NCI-H1417 (cell line): Measurements from ENCODE around the gene GALNT11.
A peak's percentile ranks its signal among the peaks of the same experiment; 100 is the strongest.
"Not testable (repeated sequence)": the region's sequence is repeated elsewhere in the genome, so short reads cannot be mapped to it uniquely, and the experiment has no call there.

Experiments
- DNase-seq, 3 experiments: peaks; one replicate each; lab custom pipeline; 2025; lab: John Stamatoyannopoulos, UW

Gene GALNT11

DNA sequence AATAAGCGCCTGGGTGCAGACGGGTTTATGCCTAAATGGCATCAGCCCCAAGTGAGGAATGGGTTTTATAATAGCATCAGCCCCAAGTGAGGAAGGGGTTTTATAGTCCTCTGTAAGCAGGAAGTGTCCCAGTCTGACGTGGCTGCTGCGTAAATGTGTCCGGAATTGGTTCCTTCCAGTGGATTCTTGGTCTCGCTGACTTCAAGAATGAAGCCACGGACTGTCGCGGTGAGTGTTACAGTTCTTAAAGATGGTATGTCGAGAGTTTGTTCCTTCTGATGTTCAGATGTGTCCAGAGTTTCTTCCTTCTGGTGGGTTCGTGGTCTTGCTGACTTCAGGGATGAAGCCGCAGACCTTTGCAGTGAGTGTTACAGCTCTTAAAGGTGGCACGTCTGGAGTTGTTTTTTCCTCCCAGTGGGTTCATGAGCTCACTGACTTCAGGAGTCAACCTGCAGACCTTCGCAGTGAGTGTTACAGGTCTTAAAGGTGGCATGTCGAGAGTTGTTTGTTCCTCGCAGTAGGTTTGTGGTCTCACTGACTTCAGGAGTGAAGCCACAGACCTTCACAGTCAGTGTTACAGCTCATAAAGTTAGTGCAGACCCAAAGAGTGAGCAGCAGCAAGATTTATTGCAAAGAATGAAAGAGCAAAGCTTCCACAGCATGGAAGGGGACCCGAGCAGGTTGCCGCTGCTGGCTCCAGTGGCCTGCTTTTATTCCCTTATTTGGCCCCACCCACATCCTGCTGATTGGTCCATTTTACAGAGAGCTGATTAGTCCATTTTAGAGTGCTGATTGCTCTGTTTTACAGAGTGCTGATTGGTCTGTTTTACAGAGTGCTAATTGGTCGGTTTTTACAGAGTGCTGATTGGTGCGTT is 2.3 kb downstream of the GALNT11 start:
- not testable (repeated sequence) for DNase-seq

DNA sequence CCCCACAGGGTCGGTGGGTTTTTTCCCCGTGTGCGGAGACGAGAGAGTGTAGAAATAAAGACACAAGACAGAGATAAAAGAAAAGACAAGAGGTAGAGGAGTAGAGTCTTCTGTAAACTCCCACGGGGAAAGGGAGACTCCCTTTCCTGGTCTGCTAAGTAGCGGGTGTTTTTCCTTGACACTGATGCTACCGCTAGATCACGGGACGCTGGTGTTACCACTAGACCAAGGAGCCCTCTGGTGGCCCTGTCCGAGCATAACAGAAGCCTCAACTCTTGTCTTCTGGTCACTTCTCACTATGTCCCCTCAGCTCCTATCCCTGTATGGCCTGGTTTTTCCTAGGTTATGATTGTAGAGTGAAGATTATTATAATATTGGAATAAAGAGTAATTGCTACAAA is 4.6 kb downstream of the GALNT11 start:
- DNase-seq, result peak; percentile 16 to 45 (median 32)

DNA sequence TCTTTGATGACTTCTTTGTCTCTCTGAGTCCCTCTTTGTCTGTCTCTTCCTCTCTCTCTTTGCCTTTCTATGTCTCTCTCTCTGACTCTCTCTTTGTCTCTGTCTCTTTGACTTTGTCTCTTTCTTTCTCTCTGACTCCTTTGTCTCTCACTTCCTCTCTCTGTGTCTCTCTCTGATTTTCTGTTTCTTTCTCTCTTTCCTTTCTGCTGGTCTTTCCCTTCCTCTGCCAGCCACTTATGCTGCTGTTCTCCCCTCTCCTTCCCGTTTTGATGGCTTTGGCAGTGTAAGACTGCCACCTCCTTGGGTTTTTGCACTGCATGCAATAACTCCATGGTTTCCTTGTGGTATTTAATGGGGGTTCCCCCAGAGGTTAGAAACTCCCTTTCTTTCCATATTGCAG is 5.2 kb downstream of the GALNT11 start:
- not testable (repeated sequence) for DNase-seq

DNA sequence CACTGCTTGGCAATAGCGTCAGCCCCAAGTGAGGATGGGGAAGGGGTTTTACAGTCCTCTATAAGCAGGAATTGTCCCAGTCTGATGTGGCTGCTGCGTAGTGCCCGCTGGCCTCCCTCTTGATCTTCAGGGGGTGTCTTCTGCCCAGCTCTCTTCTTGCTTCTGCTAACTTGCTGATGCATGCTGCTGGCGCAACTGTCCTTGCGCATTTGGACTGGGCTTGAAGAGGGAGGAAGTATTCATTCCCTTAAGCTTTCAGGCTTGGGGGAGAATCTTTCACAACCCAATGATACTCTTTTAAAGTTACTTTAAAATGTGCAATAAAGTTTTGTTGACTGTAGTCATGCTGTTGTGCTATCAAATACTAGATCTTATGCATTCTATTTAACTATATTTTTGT is 10.3 kb downstream of the GALNT11 start:
- DNase-seq, result no peak

DNA sequence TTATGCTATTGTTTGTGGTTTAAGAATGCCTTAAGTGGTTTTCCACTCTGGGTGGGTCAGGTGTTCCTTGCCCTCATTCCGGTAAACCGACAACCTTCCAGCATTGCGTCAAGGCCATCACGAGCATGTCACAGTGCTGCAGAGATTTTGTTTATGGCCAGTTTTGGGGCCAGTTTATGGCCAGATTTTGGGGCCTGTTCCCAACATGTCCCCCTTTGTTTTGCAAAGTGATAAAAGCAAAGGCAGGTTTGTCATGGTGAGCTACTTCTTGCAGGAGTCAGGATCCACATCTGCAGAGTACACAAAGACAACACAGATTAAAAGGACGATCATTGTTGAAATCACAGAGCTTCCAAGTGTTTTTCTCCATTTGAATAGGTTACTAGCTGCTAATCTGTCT is 12.9 kb downstream of the GALNT11 start:
- DNase-seq, result not testable (repeated sequence)

DNA sequence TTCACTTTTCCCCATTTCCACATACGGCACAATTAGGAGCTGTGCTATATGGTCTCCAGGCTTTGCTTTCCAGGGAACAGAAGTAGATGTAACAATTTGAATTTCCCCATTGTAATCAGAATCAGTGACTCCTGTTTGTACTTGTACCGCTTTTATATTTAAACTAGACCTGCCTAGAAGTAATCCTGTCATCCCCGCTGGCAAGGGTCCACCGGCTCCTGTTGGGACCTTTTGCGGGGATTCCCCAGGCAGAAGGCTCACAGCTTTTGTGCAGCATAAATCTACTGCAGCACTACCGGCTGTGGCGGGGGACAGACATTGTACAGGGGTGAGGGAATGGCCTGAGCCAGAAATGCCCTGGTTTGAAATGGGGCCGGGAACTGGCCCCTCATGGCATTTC is 17.6 kb downstream of the GALNT11 start:
- DNase-seq, result not testable (repeated sequence)

DNA sequence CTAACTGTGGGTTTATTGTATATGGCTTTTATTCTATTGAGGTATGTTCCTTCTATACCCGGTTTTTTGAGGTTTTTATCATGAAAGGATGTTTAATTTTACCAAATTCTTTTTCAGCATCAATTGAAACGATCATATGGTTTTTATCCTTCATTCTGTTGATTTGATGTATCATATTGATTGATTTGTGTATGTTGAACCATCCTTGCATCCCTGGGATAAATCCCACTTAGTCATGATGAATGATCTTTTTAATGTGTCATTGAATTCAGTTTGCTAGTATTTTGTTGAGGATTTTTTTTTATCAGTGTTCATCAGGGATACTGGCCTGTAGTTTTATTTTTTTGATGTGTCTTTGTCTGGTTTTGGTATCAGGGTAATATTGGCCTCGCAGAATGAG is 19.4 kb downstream of the GALNT11 start:
- not testable (repeated sequence) for DNase-seq

DNA sequence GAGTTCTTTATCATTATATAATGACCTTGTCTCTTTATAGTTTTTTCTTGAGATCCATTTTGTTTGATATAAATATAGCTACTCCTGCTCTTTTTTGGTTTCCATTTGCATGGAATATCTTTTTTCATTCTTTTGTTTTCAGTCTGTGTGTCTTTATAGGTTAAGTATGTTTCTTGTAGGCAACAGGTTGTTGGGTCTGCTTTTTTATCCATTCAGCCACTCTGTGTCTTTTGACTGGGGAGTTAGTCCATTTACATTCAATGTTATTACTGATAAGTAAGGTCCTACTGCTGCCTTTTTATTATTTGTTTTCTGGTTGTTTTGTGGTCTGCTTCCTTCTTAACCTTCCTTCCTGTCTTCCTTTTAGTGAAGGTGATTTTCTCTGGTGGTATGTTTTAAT is 21.1 kb downstream of the GALNT11 start:
- no peak for DNase-seq

DNA sequence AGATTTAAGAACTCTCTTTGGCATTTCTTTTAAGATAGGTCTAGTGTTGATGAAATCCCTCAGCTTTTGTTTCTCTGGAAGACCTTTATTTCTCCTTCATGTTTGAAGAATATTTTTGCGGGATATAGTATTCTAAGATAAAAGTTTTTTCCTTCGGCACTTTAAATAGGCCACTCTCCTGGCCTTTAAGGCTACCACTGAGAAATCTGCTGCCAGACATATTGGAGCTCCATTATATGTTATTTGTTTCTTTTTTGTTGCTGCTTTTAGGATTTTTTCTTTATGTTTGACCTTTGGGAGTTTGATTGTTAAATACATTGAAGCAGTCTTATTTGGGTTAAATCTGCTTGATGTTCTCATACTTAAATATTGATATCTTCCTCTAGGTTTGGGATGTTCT is 22.6 kb downstream of the GALNT11 start:
- DNase-seq, result no peak

DNA sequence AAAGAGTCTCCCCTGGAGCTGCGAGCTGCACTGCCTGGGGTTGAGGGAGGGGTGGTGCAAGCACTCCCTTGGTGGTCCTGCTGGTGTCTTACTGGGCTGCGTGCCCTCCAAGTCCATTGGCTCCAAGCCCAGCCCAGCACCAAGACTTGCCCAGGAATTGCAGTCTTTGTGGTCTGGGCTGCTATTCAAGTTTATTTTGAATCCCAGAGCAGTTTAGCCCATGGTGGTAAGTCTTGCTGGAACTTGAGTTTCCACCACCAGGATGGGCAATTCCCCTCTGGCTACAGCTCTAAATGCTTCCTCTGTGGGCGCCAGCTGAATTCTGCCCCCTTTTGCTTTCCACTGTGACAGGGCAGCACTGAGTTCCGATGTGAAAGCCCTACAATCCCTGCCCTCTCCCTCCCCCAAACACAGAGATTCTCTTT is 25.1 kb downstream of the GALNT11 start:
- no peak for DNase-seq

DNA sequence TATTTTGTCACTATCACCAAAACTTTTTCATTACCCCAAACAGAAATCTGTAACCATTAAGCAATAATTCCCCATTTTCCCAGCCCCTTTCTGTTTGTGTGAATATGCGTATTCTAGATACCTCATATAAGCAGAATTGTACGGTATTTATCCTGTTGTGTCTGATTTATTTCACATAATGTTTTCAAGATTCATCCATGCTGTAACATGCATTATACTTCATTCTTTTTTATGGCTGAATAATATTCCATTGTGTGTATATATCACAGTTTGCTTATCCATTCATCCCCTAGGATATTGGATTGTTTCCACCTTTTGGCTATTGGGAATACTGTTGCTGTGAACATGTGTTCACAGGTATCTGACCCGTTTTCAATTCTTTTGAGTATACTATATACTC is 26.5 kb downstream of the GALNT11 start:
- DNase-seq, result no peak

DNA sequence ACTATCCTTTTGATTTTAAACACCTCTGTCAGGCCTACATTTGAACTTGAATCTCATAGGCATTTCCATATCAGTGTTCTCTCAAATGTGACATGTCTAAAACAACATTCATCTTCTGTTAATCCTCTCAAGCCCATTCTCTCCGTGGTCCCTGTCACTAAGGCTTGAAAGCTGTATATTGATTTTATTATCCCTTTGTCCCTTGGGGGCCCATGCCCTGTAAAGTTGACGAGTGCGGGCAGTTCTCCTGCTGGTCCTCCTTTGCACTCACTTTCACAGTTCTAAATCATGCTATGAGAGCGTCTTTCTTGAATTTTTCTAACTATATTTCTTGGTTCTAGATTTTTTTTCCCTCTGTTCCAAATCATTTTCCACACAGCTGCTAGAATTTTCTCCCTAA is 27.3 kb downstream of the GALNT11 start:
- no peak for DNase-seq

DNA sequence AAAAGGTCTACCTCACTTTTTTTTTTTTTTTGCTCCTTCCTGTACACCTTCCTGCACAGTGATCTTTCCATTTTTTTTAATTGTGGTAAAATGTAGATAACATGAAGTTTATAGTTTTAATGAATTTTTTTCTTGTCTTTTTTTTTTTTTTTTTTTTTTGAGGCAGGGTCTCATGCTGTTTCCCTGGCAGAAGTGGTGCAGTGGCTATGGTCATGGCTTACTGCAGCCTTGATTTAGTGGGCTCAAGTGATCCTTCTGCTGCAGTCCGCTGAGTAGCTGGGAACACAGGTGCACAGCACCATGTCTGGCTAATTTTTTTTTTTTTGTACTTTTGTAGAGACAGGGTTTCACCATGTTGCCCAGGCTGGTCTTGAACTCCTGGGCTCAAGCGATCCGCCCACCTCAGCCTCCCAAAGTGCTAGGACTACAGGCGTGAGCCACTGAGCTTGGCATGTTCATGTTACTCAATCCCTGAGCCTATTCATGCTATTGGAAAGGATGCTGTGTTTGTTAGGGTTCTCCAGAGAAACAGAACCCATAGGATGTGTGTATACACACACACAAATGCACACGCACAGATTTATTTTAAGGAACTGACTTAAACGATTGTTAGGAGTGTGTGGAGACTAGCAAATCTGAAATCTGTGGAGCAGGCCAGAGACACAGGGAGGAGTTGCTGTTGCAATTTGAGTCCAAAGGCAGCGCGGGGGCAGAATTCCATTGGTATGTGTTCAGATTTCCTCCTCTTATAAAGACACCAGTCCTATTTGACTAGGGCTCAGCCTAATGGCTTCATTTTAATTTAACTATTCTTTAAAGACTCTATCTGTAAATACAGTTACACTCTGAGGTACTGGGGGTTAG is 29.1 kb downstream of the GALNT11 start:
- DNase-seq, result no peak

DNA sequence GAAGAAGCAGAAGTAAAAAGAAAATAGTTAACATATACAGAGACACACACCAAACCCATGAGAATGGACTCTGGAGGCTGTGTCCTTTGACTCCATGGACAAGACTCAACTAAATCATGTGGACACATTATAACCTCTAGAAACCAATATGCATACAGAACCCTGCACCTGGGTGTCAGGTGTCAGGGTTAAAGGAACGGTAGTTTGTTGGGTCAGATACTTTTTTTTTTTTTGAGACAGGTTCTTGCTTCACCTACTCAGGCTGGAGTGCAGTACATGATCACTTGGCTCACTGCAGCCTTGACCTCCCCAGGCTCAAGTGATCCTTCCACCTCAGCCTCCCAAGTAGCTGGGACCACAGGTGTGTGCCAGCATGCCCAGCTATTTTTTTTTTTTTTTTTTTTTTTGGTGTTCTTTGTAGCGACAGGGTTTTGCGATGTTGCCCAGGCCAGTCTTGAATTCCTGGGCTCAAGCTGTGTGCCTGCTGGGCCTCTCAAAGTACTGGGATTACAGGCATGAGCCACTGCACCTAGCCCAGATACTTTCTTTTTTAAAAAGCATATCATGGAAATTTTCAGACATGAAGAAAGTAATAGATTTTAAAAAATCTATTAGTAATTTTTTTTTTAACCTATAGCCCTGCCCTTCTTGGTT is 31.3 kb downstream of the GALNT11 start:
- no peak for DNase-seq

DNA sequence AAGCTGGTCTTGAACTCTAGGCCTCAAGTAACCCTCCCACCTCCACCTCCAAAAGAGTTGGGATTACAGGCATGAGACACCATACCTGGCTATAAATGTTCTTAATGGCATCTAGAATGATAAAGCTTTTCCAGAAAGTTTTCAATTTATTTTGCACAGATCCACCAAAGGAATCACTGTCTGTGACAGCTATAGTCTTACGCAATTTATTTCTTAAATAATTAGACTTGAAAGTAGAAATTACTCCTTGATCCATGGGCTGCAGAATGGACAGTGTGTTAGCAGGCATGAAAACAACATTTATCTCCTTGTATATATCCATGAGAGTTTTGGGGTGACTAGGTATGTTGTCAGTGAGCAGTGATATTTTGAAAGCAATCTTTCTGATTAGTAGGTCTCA is 33.8 kb downstream of the GALNT11 start:
- DNase-seq, result no peak

DNA sequence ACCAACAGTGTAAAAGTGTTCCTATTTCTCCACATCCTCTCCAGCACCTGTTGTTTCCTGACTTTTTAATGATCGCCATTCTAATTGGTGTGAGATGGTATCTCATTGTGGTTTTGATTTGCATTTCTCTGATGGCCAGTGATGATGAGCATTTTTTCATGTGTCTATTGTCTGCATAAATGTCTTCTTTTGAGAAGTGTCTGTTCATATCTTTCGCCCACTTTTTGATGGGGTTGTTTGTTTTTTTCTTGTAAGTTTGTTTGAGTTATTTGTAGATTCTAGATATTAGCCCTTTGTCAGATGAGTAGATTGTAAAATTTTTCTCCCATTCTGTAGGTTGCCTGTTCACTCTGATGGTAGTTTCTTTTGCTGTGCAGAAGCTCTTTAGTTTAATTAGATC is 35.6 kb downstream of the GALNT11 start:
- not testable (repeated sequence) for DNase-seq

DNA sequence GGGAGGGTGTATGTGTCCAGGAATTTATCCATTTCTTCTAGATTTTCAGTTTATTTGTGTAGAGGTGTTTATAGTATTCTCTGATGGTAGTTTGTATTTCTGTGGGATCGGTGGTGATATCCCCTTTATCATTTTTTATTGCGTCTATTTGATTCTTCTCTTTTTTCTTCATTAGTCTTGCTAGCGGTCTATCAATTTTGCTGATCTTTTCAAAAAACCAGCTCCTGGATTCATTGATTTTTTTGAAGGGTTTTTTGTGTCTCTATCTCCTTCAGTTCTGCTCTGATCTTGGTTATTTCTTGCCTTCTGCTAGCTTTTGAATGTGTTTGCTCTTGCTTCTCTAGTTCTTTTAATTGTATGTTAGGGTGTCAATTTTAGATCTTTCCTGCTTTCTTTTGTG is 37.7 kb downstream of the GALNT11 start:
- DNase-seq, result not testable (repeated sequence)

DNA sequence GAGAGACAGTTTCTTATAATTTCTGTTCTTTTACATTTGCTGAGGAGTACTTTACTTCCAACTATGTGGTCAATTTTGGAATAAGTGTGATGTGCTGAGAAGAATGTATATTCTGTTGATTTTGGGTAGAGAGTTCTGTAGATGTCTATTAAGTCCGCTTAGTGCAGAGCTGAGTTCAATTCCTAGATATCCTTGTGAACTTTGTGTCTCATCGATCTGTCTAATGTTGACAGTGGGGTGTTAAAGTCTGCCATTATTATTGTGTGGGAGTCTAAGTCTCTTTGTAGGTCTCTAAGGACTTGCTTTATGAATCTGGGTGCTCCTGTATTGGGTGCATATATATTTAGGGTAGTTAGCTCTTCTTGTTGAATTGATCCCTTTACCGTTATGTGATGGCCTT is 38.3 kb downstream of the GALNT11 start:
- DNase-seq, result not testable (repeated sequence)

DNA sequence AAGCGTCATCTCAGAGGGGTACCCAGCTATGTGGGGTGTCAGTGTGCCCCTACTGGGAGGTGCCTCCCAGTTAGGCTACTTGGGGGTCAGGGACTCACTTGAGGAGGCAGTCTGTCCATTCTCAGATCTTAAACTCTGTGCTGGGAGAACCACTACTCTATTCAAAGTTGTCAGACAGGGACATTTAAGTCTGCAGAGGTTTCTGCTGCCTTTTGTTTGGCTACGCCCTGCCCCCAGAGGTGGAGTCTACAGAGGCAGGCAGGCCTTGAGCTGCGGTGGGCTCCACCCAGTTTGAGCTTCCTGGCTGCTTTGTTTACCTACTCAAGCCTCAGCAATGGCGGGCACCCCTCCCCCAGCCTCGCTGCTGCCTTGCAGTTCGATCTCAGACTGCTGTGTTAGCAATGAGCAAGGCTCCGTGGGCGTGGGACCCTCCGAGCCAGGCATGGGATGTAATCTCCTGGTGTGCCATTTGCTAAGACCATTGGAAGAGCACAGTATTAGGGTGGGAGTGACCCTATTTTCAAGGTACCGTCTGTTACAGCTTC is 40.4 kb downstream of the GALNT11 start:
- DNase-seq, result not testable (repeated sequence)

DNA sequence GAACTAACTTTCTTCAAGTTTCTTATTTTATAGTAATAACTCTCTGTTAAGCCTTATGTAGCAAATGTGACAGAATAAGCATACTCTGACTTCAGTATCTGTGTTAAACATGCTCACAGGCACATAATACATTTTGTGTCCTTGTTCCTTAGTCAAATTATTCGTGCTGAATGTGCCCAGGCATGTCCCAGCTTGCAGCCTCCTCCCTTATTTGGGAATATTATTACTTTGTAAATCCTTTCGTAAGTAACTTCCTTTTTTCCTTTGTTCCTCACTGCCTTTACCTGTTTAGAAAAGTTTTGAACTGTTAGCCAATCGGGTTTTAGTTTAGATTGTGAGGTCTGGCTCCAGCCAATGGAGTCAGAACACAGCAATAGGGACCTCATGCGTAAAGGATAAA is 46.9 kb downstream of the GALNT11 start:
- DNase-seq, result no peak

DNA sequence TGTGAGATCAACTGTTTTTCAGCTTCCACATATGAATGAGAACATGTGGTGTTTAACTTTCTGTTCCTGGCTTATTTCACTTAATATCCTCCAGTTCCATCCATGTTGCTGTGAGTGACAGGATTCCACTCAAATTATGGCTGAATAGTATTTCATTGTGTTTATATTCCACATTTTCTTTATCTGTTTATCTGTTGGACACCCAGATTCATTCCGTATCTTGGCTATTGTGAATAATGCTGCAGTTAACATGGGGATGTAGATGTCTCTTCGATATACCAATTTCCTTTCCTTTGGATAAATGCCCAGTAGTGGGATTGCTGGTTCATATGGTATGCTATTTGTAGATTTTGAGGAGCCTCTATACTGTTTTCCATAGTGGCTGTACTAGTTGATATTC is 47.9 kb downstream of the GALNT11 start:
- no peak for DNase-seq

DNA sequence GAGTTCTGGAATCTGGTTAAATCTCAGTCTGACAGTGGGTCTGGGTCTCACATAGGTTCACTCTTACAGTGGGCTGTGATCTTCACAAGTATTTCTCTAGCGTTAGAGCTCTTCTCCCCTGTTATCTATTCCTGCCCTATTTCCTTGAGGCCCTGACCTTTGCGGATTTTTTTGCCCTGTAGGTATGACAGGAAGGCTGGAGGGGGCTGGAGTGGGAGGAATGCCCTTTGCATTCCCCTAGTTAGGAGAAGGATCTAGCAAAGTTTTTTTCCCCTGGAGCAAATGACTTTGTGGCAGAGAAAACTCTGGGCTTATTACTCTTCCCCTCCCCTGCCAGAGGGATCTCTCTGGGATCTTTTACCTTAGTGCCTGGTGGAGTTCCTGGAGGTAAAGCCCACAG is 49.2 kb downstream of the GALNT11 start:
- no peak for DNase-seq
